Right lobe of liver (tissue), 4 donors: ENCODE data around the gene UGT1A3.

Experiments
- CTCF ChIP-seq, 4 donors: fragments of 200-600 bp in 3 of 4; fragments of 450-650 bp in 1 of 4; IDR thresholded peaks; one replicate each; pipeline versions ENCODE4 v1.5.1 to v1.8.0; 2016 to 2022; ENCODE audit warnings: antibody characterized with exemption in 4 of 4, mild to moderate bottlenecking in 2 of 4
- POLR2A ChIP-seq: fragments of 450-650 bp; IDR thresholded peaks from one replicate; pipeline ENCODE4 v1.6.1; 2017; ENCODE audit warnings: antibody characterized with exemption, mild to moderate bottlenecking
- donor health status: DM: no; HTN: no; CAD: no.
- donor health status: DM: no; HTN: no; CAD: no.
- donor health status: DM: no; HTN: yes; CAD: no.

- no peak for TF ChIP-seq POLR2A
- no peak for TF ChIP-seq CTCF (IDR thresholded peaks at IDR 0.05)
Measured at GRCh38 chr2:233807966-233808935, 79.4 kb downstream of the UGT1A3 start.
